OCI-LY3 (cell line): ENCODE data around the gene RTN4RL2.

Experiments
- H2AFZ ChIP-seq: fragments of 200-600, 300-600 bp; shearing (Covaris generic); 2 replicates; pipeline ENCODE4 v1.6.0; 2014; ENCODE audit warnings: antibody characterized with exemption, low read depth, low read length
- H3K27ac ChIP-seq: fragments of 200-600, 300-600 bp; sonication (generic); 2 replicates; pipeline ENCODE4 v1.5.1; 2014; ENCODE audit warnings: mild to moderate bottlenecking, low read length, moderate library complexity, mixed read lengths
- H3K27me3 ChIP-seq: fragments of 200-600, 300-600 bp; sonication (generic); 2 replicates; pipeline ENCODE4 v1.6.1; 2014; ENCODE audit warnings: low read depth, low read length, mixed read lengths
- H3K36me3 ChIP-seq: fragments of 200-600, 300-600 bp; sonication (generic); replicated peaks from 2 replicates; pipeline ENCODE3; 2014; ENCODE audit warnings: low read depth, low read length, mixed read lengths
- H3K4me1 ChIP-seq: fragments of 300-600, 200-600 bp; sonication (generic); 2 replicates; pipeline ENCODE4 v1.6.1; 2014; ENCODE audit warnings: low read length, mixed read lengths
- H3K4me2 ChIP-seq: fragments of 200-600, 300-600 bp; sonication (generic); 2 replicates; pipeline ENCODE4 v1.6.1; 2014; ENCODE audit warnings: low read length, mixed read lengths
- H3K4me3 ChIP-seq: fragments of 300-600, 200-600 bp; sonication (generic); 2 replicates; pipeline ENCODE4 v1.5.1; 2014; ENCODE audit warnings: antibody characterized with exemption, mild to moderate bottlenecking, low read length, moderate library complexity
- H3K79me2 ChIP-seq: fragments of 300-600, 200-600 bp; shearing (Covaris generic); 2 replicates; pipeline ENCODE4 v1.6.1; 2014; ENCODE audit warnings: mild to moderate bottlenecking, low read length, mixed read lengths
- H3K9ac ChIP-seq: fragments of 300-600, 200-600 bp; shearing (Covaris generic); 2 replicates; pipeline ENCODE4 v1.6.0; 2014; ENCODE audit warnings: mild to moderate bottlenecking, low read length, moderate library complexity
- H3K9me3 ChIP-seq: fragments of 200-600, 300-600 bp; shearing (Covaris generic); 2 replicates; pipeline ENCODE4 v1.6.1; 2014; ENCODE audit warnings: low read length, mixed read lengths; ENCODE audit not compliant: insufficient read depth
- H4K20me1 ChIP-seq: fragments of 200-600, 300-600 bp; sonication (generic); 2 replicates; pipeline ENCODE4 v1.6.1; 2016; ENCODE audit warnings: low read length, mixed read lengths; ENCODE audit not compliant: insufficient read depth
- CTCF ChIP-seq: fragments of 200-600, 300-600 bp; sonication (generic); IDR thresholded peaks from 2 replicates; pipeline ENCODE4 v1.5.1; 2014; ENCODE audit warnings: antibody characterized with exemption, low read length, low read depth
- EZH2phosphoT487 ChIP-seq: fragments of 200-600 bp; shearing (Covaris generic); IDR thresholded peaks from 2 replicates; pipeline ENCODE4 v1.6.1; 2018; ENCODE audit warnings: antibody characterized with exemption, mixed run types, low read depth

Gene RTN4RL2

GRCh38 chr11:57417056-57417455, 43.3 kb upstream of the RTN4RL2 start:
- Histone ChIP-seq H3K4me1 (peaks cover 95% of the 10 kb centered on the region), H4K20me1 (peaks cover 97% of the 10 kb centered on the region), H3K27ac (peak overlapping the region; percentile 94), H2AFZ (no peak overlapping the region), H3K9me3 (no peaks in the 10 kb centered on the region), H3K27me3 (no peaks in the 10 kb centered on the region), H3K9ac (peak overlapping the region; percentile 42), H3K4me2 (peak overlapping the region; percentile 28), H3K79me2 (peaks cover 100% of the 10 kb centered on the region), H3K36me3 (peaks cover 92% of the 10 kb centered on the region), H3K4me3 (no peak overlapping the region; the same call in 1 of the 2 replicates)
- TF ChIP-seq CTCF: no peak
- no peak for TF ChIP-seq EZH2phosphoT487

GRCh38 chr11:57418131-57418530, 42.2 kb upstream of the RTN4RL2 start:
- H3K9me3 ChIP-seq: no peaks in the 10 kb centered on the region
- H3K9ac ChIP-seq: no peak overlapping the region
- peaks cover 98% of the 10 kb centered on the region for H4K20me1 ChIP-seq
- no peak overlapping the region for H3K4me3 ChIP-seq
- H3K27me3 ChIP-seq: no peaks in the 10 kb centered on the region
- TF ChIP-seq CTCF (no peak), EZH2phosphoT487 (no peak)
- H3K36me3 ChIP-seq: peaks cover 93% of the 10 kb centered on the region
- peaks cover 100% of the 10 kb centered on the region for H3K4me1 ChIP-seq
- no peak overlapping the region for H2AFZ ChIP-seq
- H3K79me2 ChIP-seq: peaks cover 100% of the 10 kb centered on the region
- H3K27ac ChIP-seq: peak overlapping the region; percentile 94
- H3K4me2 ChIP-seq: peak overlapping the region; percentile 28

GRCh38 chr11:57419146-57419545, 41.2 kb upstream of the RTN4RL2 start:
- H3K79me2 ChIP-seq: peaks cover 100% of the 10 kb centered on the region
- H2AFZ ChIP-seq: no peak overlapping the region
- no peak overlapping the region for H3K9ac ChIP-seq
- peaks cover 94% of the 10 kb centered on the region for H4K20me1 ChIP-seq
- peaks cover 93% of the 10 kb centered on the region for H3K36me3 ChIP-seq
- TF ChIP-seq CTCF: no peak
- TF ChIP-seq EZH2phosphoT487: no peak
- H3K9me3 ChIP-seq: no peaks in the 10 kb centered on the region
- H3K4me1 ChIP-seq: peaks cover 100% of the 10 kb centered on the region
- H3K4me2 ChIP-seq: peak overlapping the region; percentile 15
- H3K27me3 ChIP-seq: no peaks in the 10 kb centered on the region
- H3K27ac ChIP-seq: peak overlapping the region; percentile 94
- no peak overlapping the region for H3K4me3 ChIP-seq

- Histone ChIP-seq H3K9ac (no peak overlapping the region), H3K4me3 (no peak overlapping the region), H3K9me3 (no peaks in the 10 kb centered on the region), H3K4me2 (peak overlapping the region; percentile 92), H4K20me1 (peaks cover 80% of the 10 kb centered on the region), H3K36me3 (peaks cover 91% of the 10 kb centered on the region), H3K27ac (peak overlapping the region; percentile 94), H2AFZ (no peak overlapping the region), H3K4me1 (peaks cover 96% of the 10 kb centered on the region), H3K79me2 (peaks cover 97% of the 10 kb centered on the region), H3K27me3 (no peaks in the 10 kb centered on the region)
- TF ChIP-seq CTCF (no peak), EZH2phosphoT487 (no peak)
Measured at GRCh38 chr11:57421066-57421465, 39.3 kb upstream of the RTN4RL2 start.
